Tibial nerve (tissue), 4 donors: ENCODE measurements around the gene SEMA6A. TPM values are rescaled to one million over a fixed set of nuclear protein-coding genes. Genes with fewer than 3 reads are reported as not detected.

Source experiments
- DNase-seq, 2 donors: peaks; one replicate each; pipeline ENCODE4 v3.0.0-alpha.2; 2019; ENCODE audit warnings: low spot score in 2 of 2
- H3K27ac ChIP-seq, 4 donors: fragments of 200-600 bp; sonication (generic) in 3 of 4; one replicate each; pipeline ENCODE4 v1.5.1; 2017 to 2019; ENCODE audit warnings: mild to moderate bottlenecking in 1 of 4
- H3K27me3 ChIP-seq, 2 donors: fragments of 200-600 bp; sonication (generic) in 1 of 2; one replicate each; pipeline versions ENCODE4 v1.5.1 to v1.6.0; 2017 to 2019
- H3K36me3 ChIP-seq, 3 donors: fragments of 200-600 bp; sonication (generic); one replicate each; pipeline ENCODE4 v1.5.1; 2018 to 2019
- H3K4me1 ChIP-seq, 4 donors: fragments of 200-600 bp; sonication (generic) in 3 of 4; one replicate each; pipeline ENCODE4 v1.5.1; 2017 to 2019
- H3K4me3 ChIP-seq, 4 donors: fragments of 200-600 bp; sonication (generic) in 3 of 4; one replicate each; pipeline ENCODE4 v1.5.1; 2017 to 2019; ENCODE audit warnings: mild to moderate bottlenecking in 1 of 4, moderate library complexity in 1 of 4
- H3K9me3 ChIP-seq, 4 donors: fragments of 200-600 bp; sonication (generic) in 3 of 4; one replicate each; pipeline ENCODE4 v1.5.1; 2017 to 2019
- CTCF ChIP-seq, 5 experiments: fragments of 200-600 bp in 3 of 5; fragments of 450-650 bp in 2 of 5; sonication (generic) in 3 of 5; IDR thresholded peaks; one replicate each; pipeline ENCODE4 v1.5.1; 2016 to 2019; ENCODE audit warnings: antibody characterized with exemption in 5 of 5, mild to moderate bottlenecking in 3 of 5, moderate library complexity in 2 of 5
- EP300 ChIP-seq, 2 donors: sonication (generic); formaldehyde crosslinking; IDR thresholded peaks; one replicate each; pipeline ENCODE4 v1.6.1; 2017; ENCODE audit warnings: antibody characterized with exemption in 2 of 2, mild to moderate bottlenecking in 1 of 2
- POLR2A ChIP-seq, 2 donors: fragments of 450-650 bp; IDR thresholded peaks; one replicate each; pipeline ENCODE4 v1.6.1; 2017; ENCODE audit warnings: antibody characterized with exemption in 2 of 2, mild to moderate bottlenecking in 2 of 2, moderate library complexity in 2 of 2
- WGBS, 2 donors: methylation state at CpG; one replicate each; pipeline ENCODE4 v1.1.5; 2018; 5-methylcytosine and 5-hydroxymethylcytosine counted together
- total RNA-seq, 4 donors: library from RNA; depleted of rRNA; stranded (reverse); fragments of >200 nt; gene quantifications; one replicate each; pipeline ENCODE4 v1.1.0, GENCODE V29; 2016

The SEMA6A gene
- total RNA-seq, 4 donors from 2014 or later, result 13.6 to 25.1 (median 21.4) TPM

- no peaks in the 10 kb centered on the region for H3K9me3 ChIP-seq
- H3K4me3 ChIP-seq, result no peak overlapping the region
- H3K4me1 ChIP-seq, result no peaks in the 10 kb centered on the region
- DNase-seq, result no peak
- peaks cover 0 to 9% (median 0%) of the 10 kb centered on the region in 3 donors for H3K36me3 ChIP-seq
- H3K27me3 ChIP-seq, result no peaks in the 10 kb centered on the region
- no peak overlapping the region for H3K27ac ChIP-seq
- 76 to 88% methylated on average over 5 of the region's 5 CpGs for WGBS, 2 donors
- no peak for TF ChIP-seq EP300 (IDR thresholded peaks at IDR 0.05)
- TF ChIP-seq POLR2A (IDR thresholded peaks at IDR 0.05), result no peak
- TF ChIP-seq CTCF (IDR thresholded peaks at IDR 0.05), result no peak
Measured at GRCh38 chr5:116423587-116424257, 150.9 kb downstream of the SEMA6A start.

GRCh38 chr5:116423141-116423540 lies 151.5 kb downstream of the SEMA6A start:
- H3K27ac ChIP-seq, result no peak overlapping the region
- peaks cover 0 to 9% (median 0%) of the 10 kb centered on the region in 3 donors for H3K36me3 ChIP-seq
- no peak for TF ChIP-seq EP300 (IDR thresholded peaks at IDR 0.05)
- no peak for TF ChIP-seq POLR2A (IDR thresholded peaks at IDR 0.05)
- no peak for TF ChIP-seq CTCF (IDR thresholded peaks at IDR 0.05)
- no peak for DNase-seq
- H3K9me3 ChIP-seq, result no peaks in the 10 kb centered on the region
- no peaks in the 10 kb centered on the region for H3K4me1 ChIP-seq
- H3K4me3 ChIP-seq, result no peak overlapping the region
- no peaks in the 10 kb centered on the region for H3K27me3 ChIP-seq

GRCh38 chr5:116421080-116421629 lies 153.5 kb downstream of the SEMA6A start:
- Histone ChIP-seq H3K4me3 (no peak overlapping the region), H3K4me1 (no peaks in the 10 kb centered on the region), H3K27ac (no peak overlapping the region), H3K27me3 (no peaks in the 10 kb centered on the region), H3K9me3 (no peaks in the 10 kb centered on the region), H3K36me3 (peaks cover 0 to 9% (median 0%) of the 10 kb centered on the region in 3 donors)
- DNase-seq, result no peak
- WGBS, 2 donors, result 90 to 95% methylated on average over 5 of the region's 5 CpGs
- TF ChIP-seq EP300 (IDR thresholded peaks at IDR 0.05) (no peak), CTCF (IDR thresholded peaks at IDR 0.05) (no peak), POLR2A (IDR thresholded peaks at IDR 0.05) (no peak)

- TF ChIP-seq CTCF (IDR thresholded peaks at IDR 0.05) (no peak), EP300 (IDR thresholded peaks at IDR 0.05) (peak in 1 of 2 donors; percentile 30)
- H3K4me1 ChIP-seq, result no peaks in the 10 kb centered on the region
- no peak overlapping the region for H3K4me3 ChIP-seq
- H3K36me3 ChIP-seq, result peaks cover 0 to 9% (median 0%) of the 10 kb centered on the region in 3 donors
- no peaks in the 10 kb centered on the region for H3K9me3 ChIP-seq
- H3K27me3 ChIP-seq, result no peaks in the 10 kb centered on the region
- DNase-seq, result no peak
- no peak overlapping the region for H3K27ac ChIP-seq
- 81 to 90% methylated on average over 4 of the region's 4 CpGs for WGBS, 2 donors
Measured at GRCh38 chr5:116420540-116420939, 154.1 kb downstream of the SEMA6A start.

- H3K4me1 ChIP-seq, result no peaks in the 10 kb centered on the region
- no peak overlapping the region for H3K27ac ChIP-seq
- TF ChIP-seq CTCF (IDR thresholded peaks at IDR 0.05) (no peak), POLR2A (IDR thresholded peaks at IDR 0.05) (no peak), EP300 (IDR thresholded peaks at IDR 0.05) (no peak)
- no peaks in the 10 kb centered on the region for H3K27me3 ChIP-seq
- WGBS, 2 donors, result 67 to 81% methylated on average over 1 of the region's 1 CpG
- peaks cover 0 to 9% (median 0%) of the 10 kb centered on the region in 3 donors for H3K36me3 ChIP-seq
- H3K4me3 ChIP-seq, result no peak overlapping the region
- no peaks in the 10 kb centered on the region for H3K9me3 ChIP-seq
- DNase-seq, result no peak
Measured at GRCh38 chr5:116419258-116419657, 155.4 kb downstream of the SEMA6A start.
